GM18526 (cell line): Measurements from ENCODE around the gene CD248.

Experiments used
- POLR2A ChIP-seq: IDR thresholded peaks from 3 replicates; pipeline ENCODE4 v1.6.1; 2011; ENCODE audit not compliant: insufficient read length; ENCODE audit errors: extremely low read depth

CD248 gene

GRCh38 chr11:66313321-66314185, 3.3 kb downstream of the CD248 start:
- no peak for TF ChIP-seq POLR2A

DNA sequence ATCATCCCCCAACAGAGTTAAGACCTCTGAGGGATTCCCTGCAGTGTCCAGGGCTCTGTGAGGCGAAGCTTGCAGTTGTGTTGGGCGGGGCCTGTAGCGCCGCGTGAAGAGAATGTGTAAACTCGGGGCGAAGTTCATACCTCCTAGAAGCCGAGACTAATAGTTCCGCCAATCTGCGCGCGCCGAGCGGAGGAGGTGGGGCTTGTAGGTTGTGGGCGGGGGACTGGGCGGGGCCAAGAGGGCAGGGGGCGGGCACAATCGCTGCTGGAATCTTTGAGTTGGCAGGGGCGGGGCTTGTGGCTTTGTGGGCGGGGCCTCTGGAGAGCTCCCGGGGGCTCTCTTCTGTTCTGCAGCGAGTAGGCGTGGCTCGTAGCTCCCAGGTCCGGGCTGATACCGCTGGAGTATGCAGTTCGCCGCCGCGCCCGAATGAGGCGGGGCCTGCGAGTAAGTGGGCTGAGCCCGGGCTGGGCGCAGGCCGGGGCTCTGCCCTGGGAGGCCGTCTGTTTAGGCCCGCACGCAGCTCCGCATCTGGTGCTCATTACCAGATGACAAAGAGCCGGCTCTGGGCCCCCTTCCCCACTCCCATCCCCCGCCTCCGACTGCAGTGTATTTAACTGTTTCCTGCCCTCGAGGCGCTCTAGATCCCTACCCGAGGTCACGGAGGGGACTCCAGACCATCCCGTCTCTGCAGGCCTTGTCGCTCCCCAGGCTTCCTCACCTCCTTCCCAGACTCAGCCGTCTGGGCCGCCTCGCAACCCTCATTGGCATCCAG, 4.1 kb downstream of the CD248 start:
- no peak for TF ChIP-seq POLR2A

DNA sequence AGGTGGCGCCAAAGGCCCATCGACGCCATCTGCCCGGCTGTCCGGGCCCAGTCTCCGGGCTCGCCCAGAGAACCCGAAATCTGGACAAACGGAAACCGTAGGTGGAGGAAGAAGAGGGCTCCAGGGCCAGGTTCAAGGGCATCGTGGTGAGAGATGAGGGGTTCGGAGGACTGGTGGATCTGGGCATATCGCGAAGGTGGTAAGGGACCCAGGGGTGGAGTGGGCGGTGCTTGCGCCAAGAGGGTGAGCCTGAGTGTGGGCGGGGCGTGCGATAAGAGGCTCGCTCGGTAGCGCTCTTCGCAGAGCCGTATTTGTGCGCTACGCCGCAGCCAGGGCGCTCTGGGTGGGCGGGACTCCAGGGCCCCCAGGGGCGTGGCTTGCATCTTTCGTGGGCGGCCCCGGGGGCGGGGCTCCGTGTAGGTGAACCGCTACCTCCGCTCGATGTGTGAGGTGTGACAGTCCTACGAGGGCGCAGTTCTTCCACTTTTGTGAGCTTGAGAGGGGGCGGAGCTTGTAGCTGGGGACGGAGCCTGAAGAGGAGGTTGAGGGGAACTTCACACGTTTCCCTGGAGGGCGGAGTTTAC, 4.8 kb downstream of the CD248 start:
- peak; percentile 45 for TF ChIP-seq POLR2A

DNA sequence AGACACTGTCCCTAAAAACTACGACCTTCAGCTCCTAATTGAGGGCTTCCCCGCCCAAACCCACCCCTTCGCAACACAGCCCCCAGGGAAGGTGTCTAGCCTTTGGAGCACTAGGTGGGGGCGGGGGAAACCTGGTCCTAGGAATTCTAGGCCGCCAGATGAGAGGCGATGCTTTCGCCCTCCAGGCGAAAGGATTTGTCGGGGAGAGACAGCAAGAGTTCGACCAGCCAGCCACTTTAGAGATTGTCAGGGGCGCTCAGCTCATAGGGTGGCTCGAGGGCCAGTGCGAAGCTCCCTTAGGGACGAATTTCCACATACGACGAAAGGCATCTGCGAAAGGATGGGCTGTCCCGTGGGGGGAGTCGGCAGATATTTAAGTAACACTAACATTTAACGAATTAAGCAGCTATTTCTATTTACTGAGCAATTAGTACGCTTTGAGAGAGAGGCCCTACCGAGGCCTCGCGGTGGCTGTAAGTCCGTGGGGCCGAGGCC, 5.3 kb downstream of the CD248 start:
- no peak for TF ChIP-seq POLR2A

- no peak for TF ChIP-seq POLR2A
Observed at GRCh38 chr11:66310324-66310723, 6.5 kb downstream of the CD248 start.

DNA sequence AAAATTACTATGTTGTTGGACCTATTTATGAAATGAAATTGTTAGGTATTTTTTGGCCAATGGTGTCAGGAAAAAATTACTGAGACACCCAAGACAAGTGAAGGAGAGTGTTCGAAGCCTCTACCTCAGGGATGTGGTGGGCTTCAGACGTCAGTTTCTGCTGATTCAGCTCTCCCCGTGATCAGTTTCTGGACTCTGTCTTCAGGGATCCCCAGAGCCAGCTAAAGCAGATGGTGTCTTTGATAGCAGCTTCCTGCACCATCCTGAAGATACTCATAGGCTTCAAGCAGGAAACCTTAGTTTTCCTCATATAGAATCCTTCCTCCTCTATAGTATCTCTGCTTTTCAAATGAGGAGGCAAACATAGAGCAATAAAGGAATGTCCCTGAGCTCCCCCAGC, 7.4 kb downstream of the CD248 start:
- no peak for TF ChIP-seq POLR2A

- no peak for TF ChIP-seq POLR2A
Observed at GRCh38 chr11:66302656-66303055, 14.2 kb downstream of the CD248 start.

- no peak for TF ChIP-seq POLR2A
Observed at GRCh38 chr11:66299186-66299585, 17.7 kb downstream of the CD248 start.

GRCh38 chr11:66297610-66298009, 19.2 kb downstream of the CD248 start:
- TF ChIP-seq POLR2A = no peak

DNA sequence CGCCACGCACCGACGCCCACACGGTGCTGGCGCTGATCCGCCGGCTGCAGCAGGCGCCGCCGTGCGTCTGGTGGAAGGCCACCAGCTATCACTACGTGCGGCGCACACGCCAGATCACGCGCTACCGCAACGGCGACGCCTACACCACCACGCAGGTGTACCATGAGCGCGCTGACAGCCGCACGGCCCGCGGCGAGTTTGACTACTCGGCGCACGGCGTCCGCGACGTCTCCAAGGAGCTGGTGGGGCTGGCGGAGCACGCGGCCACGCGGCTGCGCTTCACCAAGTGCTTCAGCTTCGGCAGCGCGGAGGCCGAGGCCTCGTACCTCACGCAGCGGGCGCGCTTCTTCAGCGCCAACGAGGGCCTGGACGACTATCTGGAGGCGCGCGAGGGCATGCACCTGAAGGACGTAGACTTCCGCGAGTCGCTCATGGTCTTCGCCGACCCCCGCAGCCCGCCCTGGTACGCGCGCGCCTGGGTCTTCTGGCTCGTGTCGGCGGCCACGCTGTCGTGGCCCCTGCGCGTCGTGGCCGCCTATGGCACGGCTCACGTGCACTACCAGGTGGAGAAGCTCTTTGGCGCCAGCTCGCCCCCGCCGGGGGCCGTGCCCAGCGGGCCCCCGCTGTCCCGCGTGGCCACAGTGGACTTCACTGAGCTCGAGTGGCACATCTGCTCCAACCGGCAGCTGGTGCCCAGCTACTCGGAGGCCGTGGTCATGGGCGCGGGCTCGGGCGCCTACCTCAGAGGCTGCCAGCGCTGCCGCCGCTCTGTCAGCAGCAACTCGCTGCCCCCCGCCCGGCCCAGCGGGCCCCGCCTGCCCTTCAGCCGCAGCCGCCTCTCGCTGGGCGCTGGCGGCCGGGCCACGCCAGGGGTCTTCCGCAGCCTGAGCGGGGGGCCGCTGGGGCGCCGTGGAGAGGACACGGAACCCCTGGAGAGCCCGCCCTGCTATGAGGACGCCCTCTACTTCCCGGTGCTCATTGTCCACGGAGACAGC, 21.9 kb downstream of the CD248 start:
- no peak for TF ChIP-seq POLR2A

DNA sequence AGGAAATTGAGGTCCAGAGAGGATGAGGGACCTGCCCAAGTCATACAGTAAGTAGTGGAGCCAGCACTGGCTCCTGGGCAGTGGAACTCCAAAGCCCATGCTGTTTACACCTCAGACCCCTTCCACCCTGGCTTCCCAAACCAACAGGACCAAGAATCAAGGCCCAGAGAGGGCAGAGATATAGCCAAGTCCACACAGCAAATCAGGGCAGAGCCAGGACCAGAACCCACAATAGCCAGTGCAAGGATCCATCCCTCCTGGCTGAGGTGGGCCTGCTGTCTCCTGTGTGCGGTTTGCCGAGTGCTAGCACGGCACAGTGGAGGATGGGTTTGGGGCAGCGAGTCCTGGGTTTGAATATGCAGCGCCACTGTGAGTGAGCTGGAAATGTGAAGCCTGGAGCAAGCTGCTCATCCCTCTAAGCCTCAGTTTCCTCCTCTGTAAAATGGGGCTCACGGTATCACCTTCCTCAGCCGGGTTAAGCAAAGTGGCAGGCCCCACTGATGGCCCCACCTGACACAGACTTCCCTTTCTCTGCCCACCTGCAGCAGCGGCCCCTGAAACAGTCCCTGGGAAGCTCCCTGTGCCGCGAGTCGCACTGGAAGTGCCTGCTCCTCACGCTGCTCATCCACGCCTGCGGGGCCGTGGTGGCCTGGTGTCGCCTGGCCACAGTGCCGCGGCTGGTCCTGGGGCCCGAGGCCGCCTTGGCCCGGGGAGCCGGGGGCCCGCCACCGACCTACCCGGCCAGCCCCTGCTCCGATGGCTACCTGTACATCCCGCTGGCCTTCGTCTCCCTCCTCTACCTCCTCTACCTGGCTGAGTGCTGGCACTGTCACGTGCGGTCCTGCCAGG, 22.8 kb downstream of the CD248 start:
- no peak for TF ChIP-seq POLR2A

- TF ChIP-seq POLR2A = no peak
Observed at GRCh38 chr11:66293352-66293751, 23.5 kb downstream of the CD248 start.

DNA sequence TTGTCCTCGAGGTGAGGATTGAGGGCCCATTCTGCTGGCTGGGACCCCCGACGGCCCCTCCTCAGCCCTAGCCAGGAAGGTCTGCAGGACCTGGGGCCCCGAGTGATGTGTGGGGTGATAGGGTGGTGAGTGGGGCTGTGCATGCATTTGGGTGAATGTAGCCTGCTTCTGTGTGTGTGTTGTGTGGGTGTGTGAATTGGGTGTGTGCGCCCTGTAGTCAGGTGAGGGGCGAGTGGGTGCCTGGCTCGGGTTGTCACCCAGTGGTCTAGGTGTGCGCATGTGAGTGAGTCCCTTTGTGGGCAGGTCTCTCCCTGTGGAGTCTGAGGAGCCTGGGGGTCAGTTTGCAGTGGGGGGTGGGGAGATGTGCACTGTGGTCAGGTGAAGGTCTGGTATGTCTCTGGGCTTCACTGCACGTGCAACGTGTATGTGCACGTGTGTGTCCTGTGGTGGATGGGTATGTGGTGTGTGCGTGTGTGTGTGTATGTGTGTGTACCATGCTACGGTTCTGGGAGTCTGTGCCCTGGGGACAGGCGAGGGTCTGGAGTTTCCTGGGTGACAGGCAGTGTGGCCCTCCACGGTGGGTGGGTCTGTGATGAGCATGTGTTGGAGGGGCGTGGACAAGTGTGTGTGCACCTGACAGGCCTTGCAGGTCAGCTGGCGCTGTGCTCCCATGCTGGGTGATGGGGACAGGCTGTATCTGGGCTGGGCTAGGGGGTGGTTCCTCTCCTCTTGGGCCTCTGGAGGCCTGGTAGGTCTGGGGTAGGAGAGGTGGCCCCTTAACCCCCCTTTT, 24.1 kb downstream of the CD248 start:
- TF ChIP-seq POLR2A = no peak
